B cell (primary cell): Measurements from ENCODE around the gene DCBLD1.

Experiments used
- CTCF ChIP-seq: fragments of 200-600 bp; IDR thresholded peaks from one replicate; pipeline ENCODE4 v1.8.0; 2022; ENCODE audit warnings: antibody characterized with exemption, mild to moderate bottlenecking
- EZH2 ChIP-seq: IDR thresholded peaks from 2 replicates; pipeline ENCODE4 v1.6.1; 2012; ENCODE audit warnings: borderline replicate concordance, low read depth, mild to moderate bottlenecking, moderate library complexity, low read length; ENCODE audit not compliant: insufficient read depth, poor library complexity, severe bottlenecking

GRCh38 chr6:117482240-117483003, at the start of gene DCBLD1:
- TF ChIP-seq CTCF (no peak), EZH2 (no peak)
